GM12872 (cell line): Measurements from ENCODE around the gene TNFAIP3.

Experiments used
- TF ChIP-seq, protein P1 (sequence below): IDR thresholded peaks from 3 replicates; pipeline ENCODE4 v1.5.1; 2011; ENCODE audit warnings: low read depth, mild to moderate bottlenecking, low read length, moderate library complexity; ENCODE audit not compliant: insufficient read depth

TNFAIP3 gene

DNA sequence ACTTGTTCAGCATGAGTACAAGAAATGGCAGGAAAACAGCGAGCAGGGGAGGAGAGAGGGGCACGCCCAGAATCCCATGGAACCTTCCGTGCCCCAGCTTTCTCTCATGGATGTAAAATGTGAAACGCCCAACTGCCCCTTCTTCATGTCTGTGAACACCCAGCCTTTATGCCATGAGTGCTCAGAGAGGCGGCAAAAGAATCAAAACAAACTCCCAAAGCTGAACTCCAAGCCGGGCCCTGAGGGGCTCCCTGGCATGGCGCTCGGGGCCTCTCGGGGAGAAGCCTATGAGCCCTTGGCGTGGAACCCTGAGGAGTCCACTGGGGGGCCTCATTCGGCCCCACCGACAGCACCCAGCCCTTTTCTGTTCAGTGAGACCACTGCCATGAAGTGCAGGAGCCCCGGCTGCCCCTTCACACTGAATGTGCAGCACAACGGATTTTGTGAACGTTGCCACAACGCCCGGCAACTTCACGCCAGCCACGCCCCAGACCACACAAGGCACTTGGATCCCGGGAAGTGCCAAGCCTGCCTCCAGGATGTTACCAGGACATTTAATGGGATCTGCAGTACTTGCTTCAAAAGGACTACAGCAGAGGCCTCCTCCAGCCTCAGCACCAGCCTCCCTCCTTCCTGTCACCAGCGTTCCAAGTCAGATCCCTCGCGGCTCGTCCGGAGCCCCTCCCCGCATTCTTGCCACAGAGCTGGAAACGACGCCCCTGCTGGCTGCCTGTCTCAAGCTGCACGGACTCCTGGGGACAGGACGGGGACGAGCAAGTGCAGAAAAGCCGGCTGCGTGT lies 11.6 kb downstream of the TNFAIP3 start:
- TF ChIP-seq, protein P1, sequence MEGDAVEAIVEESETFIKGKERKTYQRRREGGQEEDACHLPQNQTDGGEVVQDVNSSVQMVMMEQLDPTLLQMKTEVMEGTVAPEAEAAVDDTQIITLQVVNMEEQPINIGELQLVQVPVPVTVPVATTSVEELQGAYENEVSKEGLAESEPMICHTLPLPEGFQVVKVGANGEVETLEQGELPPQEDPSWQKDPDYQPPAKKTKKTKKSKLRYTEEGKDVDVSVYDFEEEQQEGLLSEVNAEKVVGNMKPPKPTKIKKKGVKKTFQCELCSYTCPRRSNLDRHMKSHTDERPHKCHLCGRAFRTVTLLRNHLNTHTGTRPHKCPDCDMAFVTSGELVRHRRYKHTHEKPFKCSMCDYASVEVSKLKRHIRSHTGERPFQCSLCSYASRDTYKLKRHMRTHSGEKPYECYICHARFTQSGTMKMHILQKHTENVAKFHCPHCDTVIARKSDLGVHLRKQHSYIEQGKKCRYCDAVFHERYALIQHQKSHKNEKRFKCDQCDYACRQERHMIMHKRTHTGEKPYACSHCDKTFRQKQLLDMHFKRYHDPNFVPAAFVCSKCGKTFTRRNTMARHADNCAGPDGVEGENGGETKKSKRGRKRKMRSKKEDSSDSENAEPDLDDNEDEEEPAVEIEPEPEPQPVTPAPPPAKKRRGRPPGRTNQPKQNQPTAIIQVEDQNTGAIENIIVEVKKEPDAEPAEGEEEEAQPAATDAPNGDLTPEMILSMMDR: no peak

DNA sequence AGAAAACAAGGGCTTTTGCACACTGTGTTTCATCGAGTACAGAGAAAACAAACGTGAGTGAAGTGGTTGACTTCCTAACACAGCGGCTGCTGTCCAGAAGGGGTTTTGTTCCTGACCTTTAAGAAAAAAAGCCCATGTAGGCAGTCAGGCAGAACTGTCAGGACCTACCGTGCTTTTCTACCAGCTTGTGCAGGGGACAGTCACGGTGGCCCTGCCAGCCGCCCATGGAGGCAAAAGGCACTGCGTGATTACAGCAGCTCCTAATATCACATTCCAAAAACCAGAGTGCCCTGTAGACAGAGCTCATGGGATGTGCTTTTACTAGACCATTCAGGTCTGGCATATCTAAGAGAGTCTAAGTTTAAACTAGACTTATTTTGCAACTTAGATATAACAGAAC lies 12.2 kb downstream of the TNFAIP3 start:
- TF ChIP-seq, protein P1: no peak

DNA sequence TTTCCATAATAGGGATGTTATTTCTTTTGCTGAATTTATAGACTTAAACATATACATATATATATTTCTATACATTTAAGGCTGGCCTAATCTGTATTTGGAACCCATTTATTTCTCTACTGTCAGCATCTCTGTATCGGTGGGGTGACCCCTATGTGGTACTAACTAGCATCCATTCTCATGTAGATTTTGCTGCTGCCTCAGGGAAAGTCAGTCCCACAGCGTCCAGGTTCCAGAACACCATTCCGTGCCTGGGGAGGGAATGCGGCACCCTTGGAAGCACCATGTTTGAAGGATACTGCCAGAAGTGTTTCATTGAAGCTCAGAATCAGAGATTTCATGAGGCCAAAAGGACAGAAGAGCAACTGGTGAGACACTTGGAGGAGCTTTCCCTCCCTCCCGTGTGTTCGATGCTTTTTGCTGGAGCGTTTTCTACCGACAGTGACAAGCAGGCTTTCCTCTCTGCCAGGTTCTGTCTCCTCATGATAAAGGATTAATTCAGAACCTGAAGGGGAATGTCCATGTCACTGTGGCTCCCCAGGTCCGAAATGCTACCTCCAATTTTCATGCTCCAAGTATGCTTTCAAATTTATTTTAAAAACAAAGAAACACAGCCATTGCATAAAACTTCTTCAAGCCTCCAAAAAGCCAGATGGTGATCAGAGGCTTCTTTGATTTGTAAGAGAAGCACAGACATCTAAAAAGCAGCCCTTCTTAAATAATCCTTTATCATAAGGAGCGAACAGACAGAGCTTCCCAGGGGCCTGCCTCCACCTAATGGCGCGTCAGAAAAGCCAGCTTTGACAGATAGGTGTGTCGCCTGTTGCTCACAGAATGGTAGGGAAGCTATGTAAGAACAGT lies 13.1 kb downstream of the TNFAIP3 start:
- TF ChIP-seq, protein P1: no peak

DNA sequence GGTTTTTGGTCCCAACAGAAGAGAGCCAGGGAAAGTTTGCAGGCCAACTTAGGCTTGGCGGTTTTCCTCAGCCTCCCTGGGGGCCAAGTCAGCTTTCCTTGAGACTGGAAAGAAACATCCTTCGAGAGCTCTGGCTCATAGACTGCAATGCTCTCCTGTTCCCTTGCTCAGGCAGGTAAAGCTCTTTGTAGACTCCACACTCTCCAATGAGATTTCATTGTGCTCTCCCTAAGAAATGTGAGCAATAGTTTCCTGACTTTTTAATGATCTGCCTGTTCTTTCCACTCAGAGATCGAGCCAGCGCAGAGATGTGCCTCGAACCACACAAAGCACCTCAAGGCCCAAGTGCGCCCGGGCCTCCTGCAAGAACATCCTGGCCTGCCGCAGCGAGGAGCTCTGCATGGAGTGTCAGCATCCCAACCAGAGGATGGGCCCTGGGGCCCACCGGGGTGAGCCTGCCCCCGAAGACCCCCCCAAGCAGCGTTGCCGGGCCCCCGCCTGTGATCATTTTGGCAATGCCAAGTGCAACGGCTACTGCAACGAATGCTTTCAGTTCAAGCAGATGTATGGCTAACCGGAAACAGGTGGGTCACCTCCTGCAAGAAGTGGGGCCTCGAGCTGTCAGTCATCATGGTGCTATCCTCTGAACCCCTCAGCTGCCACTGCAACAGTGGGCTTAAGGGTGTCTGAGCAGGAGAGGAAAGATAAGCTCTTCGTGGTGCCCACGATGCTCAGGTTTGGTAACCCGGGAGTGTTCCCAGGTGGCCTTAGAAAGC lies 13.9 kb downstream of the TNFAIP3 start:
- TF ChIP-seq, protein P1: no peak

DNA sequence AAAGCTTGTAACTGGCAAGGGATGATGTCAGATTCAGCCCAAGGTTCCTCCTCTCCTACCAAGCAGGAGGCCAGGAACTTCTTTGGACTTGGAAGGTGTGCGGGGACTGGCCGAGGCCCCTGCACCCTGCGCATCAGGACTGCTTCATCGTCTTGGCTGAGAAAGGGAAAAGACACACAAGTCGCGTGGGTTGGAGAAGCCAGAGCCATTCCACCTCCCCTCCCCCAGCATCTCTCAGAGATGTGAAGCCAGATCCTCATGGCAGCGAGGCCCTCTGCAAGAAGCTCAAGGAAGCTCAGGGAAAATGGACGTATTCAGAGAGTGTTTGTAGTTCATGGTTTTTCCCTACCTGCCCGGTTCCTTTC lies 14.4 kb downstream of the TNFAIP3 start:
- TF ChIP-seq, protein P1: no peak

DNA sequence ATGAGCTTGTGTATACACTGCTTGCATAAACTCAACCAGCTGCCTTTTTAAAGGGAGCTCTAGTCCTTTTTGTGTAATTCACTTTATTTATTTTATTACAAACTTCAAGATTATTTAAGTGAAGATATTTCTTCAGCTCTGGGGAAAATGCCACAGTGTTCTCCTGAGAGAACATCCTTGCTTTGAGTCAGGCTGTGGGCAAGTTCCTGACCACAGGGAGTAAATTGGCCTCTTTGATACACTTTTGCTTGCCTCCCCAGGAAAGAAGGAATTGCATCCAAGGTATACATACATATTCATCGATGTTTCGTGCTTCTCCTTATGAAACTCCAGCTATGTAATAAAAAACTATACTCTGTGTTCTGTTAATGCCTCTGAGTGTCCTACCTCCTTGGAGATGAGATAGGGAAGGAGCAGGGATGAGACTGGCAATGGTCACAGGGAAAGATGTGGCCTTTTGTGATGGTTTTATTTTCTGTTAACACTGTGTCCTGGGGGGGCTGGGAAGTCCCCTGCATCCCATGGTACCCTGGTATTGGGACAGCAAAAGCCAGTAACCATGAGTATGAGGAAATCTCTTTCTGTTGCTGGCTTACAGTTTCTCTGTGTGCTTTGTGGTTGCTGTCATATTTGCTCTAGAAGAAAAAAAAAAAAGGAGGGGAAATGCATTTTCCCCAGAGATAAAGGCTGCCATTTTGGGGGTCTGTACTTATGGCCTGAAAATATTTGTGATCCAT lies 15.3 kb downstream of the TNFAIP3 start:
- TF ChIP-seq, protein P1: no peak
